MG63 (cell line): Measurements from ENCODE around the gene OR2A5. TPM values are rescaled to one million over a fixed set of nuclear protein-coding genes. Genes with fewer than 3 reads are reported as not detected.

Experiments used
- DNase-seq: peaks from one replicate; pipeline ENCODE4 v3.0.0-alpha.2; 2020
- H3K27me3 ChIP-seq: fragments of 250-450 bp; sonication (Bioruptor Pico); 2 replicates; pipeline ENCODE4 v1.5.1; 2020; ENCODE audit warnings: mild to moderate bottlenecking, moderate library complexity
- H3K36me3 ChIP-seq: fragments of 250-450 bp; sonication (Bioruptor Pico); 2 replicates; pipeline ENCODE4 v1.5.1; 2020; ENCODE audit warnings: mild to moderate bottlenecking, moderate library complexity
- H3K4me3 ChIP-seq: fragments of 250-450 bp; sonication (Bioruptor Pico); 2 replicates; pipeline ENCODE4 v1.5.1; 2020; ENCODE audit warnings: mild to moderate bottlenecking, moderate library complexity
- H3K9me3 ChIP-seq: fragments of 250-450 bp; sonication (Bioruptor Pico); 2 replicates; pipeline ENCODE4 v1.5.1; 2020; ENCODE audit warnings: mild to moderate bottlenecking, moderate library complexity
- total RNA-seq: library from RNA; depleted of rRNA; stranded (reverse); fragments of >200 nt; shearing (Covaris generic); gene quantifications from 2 replicates; pipeline ENCODE4 v1.2.3, GENCODE V29; 2014; ENCODE audit warnings: low replicate concordance; rRNA removed

OR2A5 gene
- total RNA-seq, 1 experiment from 2014 or later = not detected

DNA sequence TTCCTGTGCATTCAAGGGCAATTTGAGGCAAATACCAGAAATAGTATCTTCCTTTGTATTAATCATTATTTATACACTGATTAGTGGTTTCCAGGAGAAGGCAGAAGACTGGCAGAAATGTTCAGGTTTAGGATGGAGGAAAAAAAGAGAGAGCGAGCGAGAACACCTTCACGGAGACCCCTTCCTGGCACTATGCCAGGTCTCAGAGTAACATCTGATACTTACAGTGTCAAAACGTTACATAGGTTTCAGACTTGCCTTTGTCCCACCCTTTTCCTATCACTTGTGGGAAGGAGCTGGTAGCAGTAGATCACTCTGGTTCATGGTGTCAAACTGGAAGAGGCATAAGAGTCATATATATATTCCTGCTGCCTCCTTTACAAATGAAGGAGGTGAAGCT is 38.0 kb downstream of the OR2A5 start:
- no peak for DNase-seq
- no peaks in the 10 kb centered on the region for H3K9me3 ChIP-seq
- H3K27me3 ChIP-seq = no peaks in the 10 kb centered on the region
- H3K36me3 ChIP-seq = no peaks in the 10 kb centered on the region
- no peak overlapping the region for H3K4me3 ChIP-seq

GRCh38 chr7:144087230-144087629 is 38.5 kb downstream of the OR2A5 start:
- H3K9me3 ChIP-seq = no peaks in the 10 kb centered on the region
- no peaks in the 10 kb centered on the region for H3K36me3 ChIP-seq
- no peak overlapping the region for H3K4me3 ChIP-seq
- no peak for DNase-seq
- H3K27me3 ChIP-seq = no peaks in the 10 kb centered on the region

- no peak overlapping the region for H3K4me3 ChIP-seq
- no peak for DNase-seq
- no peaks in the 10 kb centered on the region for H3K27me3 ChIP-seq
- no peaks in the 10 kb centered on the region for H3K36me3 ChIP-seq
- no peaks in the 10 kb centered on the region for H3K9me3 ChIP-seq
Measured at GRCh38 chr7:144090667-144091066, 41.9 kb downstream of the OR2A5 start.

DNA sequence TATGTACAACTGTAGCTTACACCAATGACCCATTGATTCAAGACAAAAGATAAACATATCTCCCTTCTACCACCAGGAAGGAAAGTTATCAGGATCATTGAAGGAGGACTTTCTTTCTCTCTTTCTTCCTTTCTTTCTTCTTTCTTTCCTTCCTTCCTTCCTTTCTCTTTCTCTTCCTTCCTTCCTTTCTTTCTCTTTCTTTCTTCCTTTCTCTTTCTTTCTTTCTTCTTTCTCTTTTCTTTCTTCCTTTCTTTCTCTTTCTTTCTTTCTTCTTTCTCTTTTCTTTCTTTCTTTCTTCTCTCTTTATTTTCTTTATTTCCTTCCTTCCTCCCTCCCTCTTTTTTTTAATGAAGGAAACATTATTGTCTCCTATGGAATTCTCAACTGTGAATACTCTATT is 50.0 kb downstream of the OR2A5 start:
- H3K4me3 ChIP-seq = no peak overlapping the region
- no peaks in the 10 kb centered on the region for H3K36me3 ChIP-seq
- DNase-seq = no peak
- no peaks in the 10 kb centered on the region for H3K9me3 ChIP-seq
- no peaks in the 10 kb centered on the region for H3K27me3 ChIP-seq

DNA sequence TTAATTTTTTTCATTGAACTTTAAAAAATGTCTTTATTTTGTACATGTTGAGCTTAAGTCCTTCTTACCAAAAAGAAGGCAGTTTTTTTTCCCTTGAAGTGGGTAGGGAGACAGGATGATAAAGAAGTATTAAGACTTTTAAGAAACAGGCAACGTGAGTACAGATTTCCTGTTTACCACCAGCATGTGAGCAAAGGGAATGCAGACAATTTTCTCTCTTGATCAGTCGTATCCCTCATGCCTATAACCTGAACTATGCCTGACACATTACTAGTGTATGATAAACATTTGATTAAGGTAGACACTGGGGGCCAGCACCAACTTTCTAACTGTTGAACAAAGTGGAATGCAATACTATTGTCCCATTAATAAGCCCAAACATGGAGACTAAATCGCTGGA is 51.9 kb downstream of the OR2A5 start:
- no peaks in the 10 kb centered on the region for H3K36me3 ChIP-seq
- H3K9me3 ChIP-seq = no peaks in the 10 kb centered on the region
- H3K4me3 ChIP-seq = no peak overlapping the region
- no peak for DNase-seq
- H3K27me3 ChIP-seq = no peaks in the 10 kb centered on the region

- no peak overlapping the region for H3K4me3 ChIP-seq
Measured at GRCh38 chr7:144102041-144102440, 53.3 kb downstream of the OR2A5 start.

GRCh38 chr7:144105211-144105610 is 56.5 kb downstream of the OR2A5 start:
- Histone ChIP-seq H3K27me3 (no peaks in the 10 kb centered on the region), H3K4me3 (no peak overlapping the region), H3K9me3 (no peaks in the 10 kb centered on the region), H3K36me3 (no peaks in the 10 kb centered on the region)
- DNase-seq = no peak

More at GRCh38 chr7:144102041-144102440, 53.3 kb downstream of the OR2A5 start:
- Histone ChIP-seq H3K9me3 (no peaks in the 10 kb centered on the region), H3K36me3 (no peaks in the 10 kb centered on the region), H3K27me3 (no peaks in the 10 kb centered on the region)
- DNase-seq = no peak

Other genes with a start within 250 kb of the OR2A5 start
- 42.0 and 64.5 TPM in 2 replicates for gene TCAF1, start 146.8 kb upstream of the OR2A5 start, total RNA-seq
- not detected in 2 replicates for gene OR2F2, start 113.7 kb upstream of the OR2A5 start, total RNA-seq
- gene OR2F1, start 94.1 kb upstream of the OR2A5 start, total RNA-seq = 0.49 TPM in 1 of 2 replicates, not detected in the other
- gene OR6B1, start 48.6 kb upstream of the OR2A5 start, total RNA-seq = not detected in 2 replicates
- gene OR2A25, start 20.9 kb downstream of the OR2A5 start, total RNA-seq = not detected in 2 replicates
- gene OR2A12, start 37.3 kb downstream of the OR2A5 start, total RNA-seq = not detected in 2 replicates
- gene OR2A2, start 60.6 kb downstream of the OR2A5 start, total RNA-seq = not detected in 2 replicates
- gene OR2A14, start 74.2 kb downstream of the OR2A5 start, total RNA-seq = not detected in 2 replicates
- 0.57 and 2.1 TPM in 2 replicates for gene CTAGE4, start 134.5 kb downstream of the OR2A5 start, total RNA-seq
- gene ARHGEF35, start 146.9 kb downstream of the OR2A5 start, total RNA-seq = 0.76 TPM in 2 replicates
- not detected in 2 replicates for gene OR2A42, start 190.7 kb downstream of the OR2A5 start, total RNA-seq
- gene OR2A7, start 215.8 kb downstream of the OR2A5 start, total RNA-seq = 0.79 TPM in 1 of 2 replicates, not detected in the other
- 0.57 TPM in 1 of 2 replicates, not detected in the other for gene CTAGE8, start 220.3 kb downstream of the OR2A5 start, total RNA-seq